H1 (cell line): ENCODE measurements around the gene NUDT3. TPM values are rescaled to one million over a fixed set of nuclear protein-coding genes. Genes with fewer than 3 reads are reported as not detected.
A peak's percentile ranks its signal among the peaks of the same experiment; 100 is the strongest.

ENCODE experiments used
- ASH2L ChIP-seq: fragments of 200-600, 300-600 bp; sonication (generic); IDR thresholded peaks from one replicate; pipeline ENCODE4 v1.7.1; 2017; ENCODE audit warnings: low read length
- BCL11A ChIP-seq, 2 experiments: IDR thresholded peaks; one replicate each; pipeline ENCODE4 v1.6.1; 2011; ENCODE audit warnings: low read depth in 2 of 2, low read length in 2 of 2, mild to moderate bottlenecking in 2 of 2
- CBX5 ChIP-seq: fragments of 300-800, 300-1000 bp; sonication (generic); IDR thresholded peaks from 2 replicates; pipeline ENCODE4 v1.7.1; 2016; ENCODE audit warnings: antibody characterized with exemption, low read length, low read depth
- CHD1 ChIP-seq: IDR thresholded peaks from 2 replicates; pipeline ENCODE4 v1.6.1; 2012; ENCODE audit warnings: low read depth, low read length, improper control_type of control experiment
- CHD2 ChIP-seq: IDR thresholded peaks from 2 replicates; pipeline ENCODE4 v1.6.1; 2012; ENCODE audit warnings: low read length, improper control_type of control experiment
- CREB1 ChIP-seq: IDR thresholded peaks from 2 replicates; pipeline ENCODE4 v1.6.1; 2012; ENCODE audit warnings: inconsistent platforms
- FOSL1 ChIP-seq: IDR thresholded peaks from 2 replicates; pipeline ENCODE4 v1.6.1; 2011; ENCODE audit warnings: mild to moderate bottlenecking, low read depth, low read length, moderate library complexity; ENCODE audit not compliant: insufficient read depth
- GABPA ChIP-seq: IDR thresholded peaks from 2 replicates; pipeline ENCODE4 v1.6.1; 2011; ENCODE audit warnings: mild to moderate bottlenecking, low read length, moderate library complexity, borderline replicate concordance; ENCODE audit not compliant: insufficient read depth
- GTF2F1 ChIP-seq: IDR thresholded peaks from 2 replicates; pipeline ENCODE4 v1.6.1; 2012; ENCODE audit warnings: low read depth, low read length, improper control_type of control experiment, borderline replicate concordance
- POLR2AphosphoS5 ChIP-seq: IDR thresholded peaks from 2 replicates; pipeline ENCODE4 v1.6.1; 2011; ENCODE audit warnings: low read depth, low read length
- POU5F1 ChIP-seq: IDR thresholded peaks from 2 replicates; pipeline ENCODE4 v1.6.1; 2011; ENCODE audit warnings: low read depth, mild to moderate bottlenecking, low read length, moderate library complexity
- RBBP5 ChIP-seq: IDR thresholded peaks from 2 replicates; pipeline ENCODE4 v1.7.1; 2012; ENCODE audit warnings: low read depth, mild to moderate bottlenecking, inconsistent platforms, low read length, moderate library complexity, borderline replicate concordance
- SIN3A ChIP-seq, 2 experiments: IDR thresholded peaks in 1 of 2; conservative IDR thresholded peaks in 1 of 2; 2 replicates each; pipeline ENCODE4 v1.6.1; 2011 to 2012; ENCODE audit warnings: low read length in 2 of 2, improper control_type of control experiment in 1 of 2, low read depth in 1 of 2, mild to moderate bottlenecking in 1 of 2
- SIRT6 ChIP-seq: IDR thresholded peaks from one replicate; pipeline ENCODE4 v1.7.1; 2012; ENCODE audit warnings: low read length, inconsistent platforms
- SP1 ChIP-seq: IDR thresholded peaks from 2 replicates; pipeline ENCODE4 v1.6.1; 2011; ENCODE audit warnings: low read depth, low read length
- SUZ12 ChIP-seq: fragments of 200-600 bp; sonication (generic); IDR thresholded peaks from 2 replicates; pipeline ENCODE4 v1.6.1; 2012; ENCODE audit warnings: mild to moderate bottlenecking, inconsistent platforms, low read length, moderate library complexity, mixed read lengths
- TAF7 ChIP-seq: optimal IDR thresholded peaks from 2 replicates; pipeline ENCODE3; 2011; ENCODE audit warnings: low read depth, mild to moderate bottlenecking, inconsistent platforms, low read length, moderate library complexity, borderline replicate concordance
- TBP ChIP-seq: IDR thresholded peaks from 2 replicates; pipeline ENCODE4 v1.6.1; 2011; ENCODE audit warnings: low read depth, low read length, improper control_type of control experiment
- TCF12 ChIP-seq: IDR thresholded peaks from 2 replicates; pipeline ENCODE4 v1.6.1; 2011; ENCODE audit warnings: low read depth, mild to moderate bottlenecking, low read length
- TEAD4 ChIP-seq: IDR thresholded peaks from 2 replicates; pipeline ENCODE4 v1.6.1; 2012; ENCODE audit warnings: low read depth, low read length, inconsistent platforms, mixed read lengths
- polyA plus RNA-seq, 7 experiments: library from polyadenylated mRNA; depleted of rRNA in 3 of 7; stranded (reverse) in 5 of 7; unstranded in 2 of 7; fragments of >200 nt in 5 of 7; fragments of 200-250 nt in 2 of 7; gene quantifications; 1 replicate in 5 of 7; 2 replicates in 1 of 7; 4 replicates in 1 of 7; pipeline versions ENCODE4 v1.2.1 to v1.2.3, GENCODE V29; 2011 to 2013; ENCODE audit warnings: missing spikeins in 2 of 7, mixed read lengths in 2 of 7
- total RNA-seq: library from RNA; stranded (reverse); fragmentation: NEBNext Ultra II Directional; extraction: Animal tissue kit (Norgen Biotek cat#: 25700); gene quantifications from 2 replicates; pipeline ENCODE4 v1.2.1, GENCODE V29; 2021
- TF ChIP-seq, protein P1 (sequence below): IDR thresholded peaks from 2 replicates; pipeline ENCODE4 v1.6.1; 2011; ENCODE audit warnings: low read depth, mild to moderate bottlenecking, low read length; ENCODE audit not compliant: insufficient read depth
- TF ChIP-seq, protein P2 (sequence below): IDR thresholded peaks from 2 replicates; pipeline ENCODE4 v1.6.1; 2011; ENCODE audit warnings: low read length, improper control_type of control experiment
- TF ChIP-seq, protein P3 (sequence below): IDR thresholded peaks from 2 replicates; pipeline ENCODE4 v1.6.1; 2012; ENCODE audit warnings: inconsistent platforms

The NUDT3 gene
- total and polyA plus RNA-seq, 2 of the 8 experiments (the other 6 are each of a cell fraction or from before 2014, with no cell fraction given), result 14.1 to 36.9 TPM

DNA sequence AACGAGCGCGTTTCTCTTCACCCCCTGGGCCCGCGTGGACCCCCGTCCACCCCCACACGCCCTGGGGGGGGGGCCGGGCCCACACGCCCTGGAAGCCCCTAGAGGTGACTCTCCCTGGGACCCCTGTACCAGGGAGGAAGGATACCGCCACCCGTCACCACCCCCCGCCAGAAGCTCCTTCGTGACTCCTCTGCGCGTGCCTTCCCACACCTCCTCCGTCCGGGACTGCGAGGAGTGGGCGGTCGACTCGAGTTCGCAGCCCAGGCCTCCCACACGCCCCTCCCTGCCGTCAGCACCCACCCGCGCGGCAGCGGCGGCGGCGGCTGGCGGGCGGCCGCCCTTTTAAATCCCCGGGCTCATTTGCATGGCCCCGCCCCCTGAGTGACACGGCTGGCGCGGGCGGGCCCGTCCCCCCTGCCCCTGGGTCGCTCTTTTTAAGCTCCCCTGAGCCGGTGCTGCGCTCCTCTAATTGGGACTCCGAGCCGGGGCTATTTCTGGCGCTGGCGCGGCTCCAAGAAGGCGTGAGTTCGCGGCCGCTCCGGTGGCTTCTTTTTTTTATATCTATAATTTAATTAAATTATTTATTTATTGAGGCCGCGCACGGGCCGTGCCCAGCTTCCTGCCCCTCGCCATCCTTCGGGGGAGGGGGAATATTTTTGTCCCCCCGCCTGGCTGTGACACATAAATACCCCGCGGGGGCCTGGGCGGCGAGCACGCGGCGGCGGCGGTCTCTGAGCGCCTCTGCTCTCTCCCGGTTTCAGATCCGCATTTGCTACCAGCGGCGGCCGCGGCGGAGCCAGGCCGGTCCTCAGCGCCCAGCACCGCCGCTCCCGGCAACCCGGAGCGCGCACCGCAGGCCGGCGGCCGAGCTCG, 155.8 kb downstream of the NUDT3 start, which contains the start of gene HMGA1 (continued):
- TF ChIP-seq TAF7, result peak; percentile 95
- TF ChIP-seq TBP, result peak; percentile 96
- no peak; a peak in 1 of 4 replicates for TF ChIP-seq SIN3A (conservative IDR thresholded peaks at IDR 0.05 in 1 of 2, IDR thresholded peaks at IDR 0.05 in 1 of 2; ENCODE audit: low read depth in 1 of 2, low read length in 2 of 2)
- peak; percentile 67; the same call in 1 of the 2 replicates for TF ChIP-seq SP1
- no peak for TF ChIP-seq CHD1
- TF ChIP-seq, protein P1, sequence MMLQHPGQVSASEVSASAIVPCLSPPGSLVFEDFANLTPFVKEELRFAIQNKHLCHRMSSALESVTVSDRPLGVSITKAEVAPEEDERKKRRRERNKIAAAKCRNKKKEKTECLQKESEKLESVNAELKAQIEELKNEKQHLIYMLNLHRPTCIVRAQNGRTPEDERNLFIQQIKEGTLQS, result no peak
- TF ChIP-seq, protein P2, sequence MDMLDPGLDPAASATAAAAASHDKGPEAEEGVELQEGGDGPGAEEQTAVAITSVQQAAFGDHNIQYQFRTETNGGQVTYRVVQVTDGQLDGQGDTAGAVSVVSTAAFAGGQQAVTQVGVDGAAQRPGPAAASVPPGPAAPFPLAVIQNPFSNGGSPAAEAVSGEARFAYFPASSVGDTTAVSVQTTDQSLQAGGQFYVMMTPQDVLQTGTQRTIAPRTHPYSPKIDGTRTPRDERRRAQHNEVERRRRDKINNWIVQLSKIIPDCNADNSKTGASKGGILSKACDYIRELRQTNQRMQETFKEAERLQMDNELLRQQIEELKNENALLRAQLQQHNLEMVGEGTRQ, result no peak
- TF ChIP-seq GTF2F1, result peak; percentile 76; the same call in 1 of the 2 replicates
- TF ChIP-seq TCF12, result no peak
- TF ChIP-seq FOSL1, result no peak
- no peak for TF ChIP-seq SIRT6
- no peak for TF ChIP-seq CBX5
- TF ChIP-seq RBBP5, result no peak
- no peak for TF ChIP-seq BCL11A (IDR thresholded peaks at IDR 0.05; ENCODE audit: low read depth in 2 of 2, low read length in 2 of 2)
- no peak for TF ChIP-seq CHD2
- peak; percentile 76 for TF ChIP-seq CREB1
- no peak for TF ChIP-seq GABPA
- no peak for TF ChIP-seq TEAD4
- TF ChIP-seq SUZ12, result no peak
- TF ChIP-seq ASH2L, result peak; percentile 7
- no peak for TF ChIP-seq POU5F1
- TF ChIP-seq, protein P3, sequence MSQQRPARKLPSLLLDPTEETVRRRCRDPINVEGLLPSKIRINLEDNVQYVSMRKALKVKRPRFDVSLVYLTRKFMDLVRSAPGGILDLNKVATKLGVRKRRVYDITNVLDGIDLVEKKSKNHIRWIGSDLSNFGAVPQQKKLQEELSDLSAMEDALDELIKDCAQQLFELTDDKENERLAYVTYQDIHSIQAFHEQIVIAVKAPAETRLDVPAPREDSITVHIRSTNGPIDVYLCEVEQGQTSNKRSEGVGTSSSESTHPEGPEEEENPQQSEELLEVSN, result no peak
- TF ChIP-seq POLR2AphosphoS5, result peak; percentile 97
